Body of pancreas (tissue), 4 donors: Measurements from ENCODE around the gene PCSK2. TPM values are rescaled to one million over a fixed set of nuclear protein-coding genes. Genes with fewer than 3 reads are reported as not detected.

Experiments used
- ATAC-seq: fragments of 150-250 bp; one replicate; pipeline ENCODE4 v1.9.1; 2016
- DNase-seq, 4 donors: peaks; one replicate each; pipeline ENCODE4 v3.0.0-alpha.2; 2019
- H3K27ac ChIP-seq, 4 donors: fragments of 200-600 bp; sonication (generic); 1 replicate in 3 of 4; 2 replicates in 1 of 4; pipeline versions ENCODE4 v1.5.1 to v1.6.1; 2016 to 2019; ENCODE audit warnings: mild to moderate bottlenecking in 1 of 4, mixed read lengths in 1 of 4, moderate library complexity in 1 of 4
- H3K27me3 ChIP-seq, 2 donors: fragments of 200-600 bp; sonication (generic); one replicate each; pipeline ENCODE4 v1.6.0; 2016; ENCODE audit warnings: mild to moderate bottlenecking in 1 of 2
- H3K36me3 ChIP-seq, 2 donors: fragments of 200-600 bp; sonication (generic); replicated peaks in 1 of 2; 2 replicates each; pipeline ENCODE4 v1.5.1; 2016; ENCODE audit warnings: low read depth in 2 of 2; ENCODE audit not compliant: insufficient read depth in 1 of 2
- H3K4me1 ChIP-seq: fragments of 200-600 bp; sonication (generic); one replicate; pipeline ENCODE4 v1.6.0; 2016
- H3K4me3 ChIP-seq, 2 donors: fragments of 200-600 bp; sonication (generic); 1 replicate in 1 of 2; 2 replicates in 1 of 2; pipeline ENCODE4 v1.5.1; 2016 to 2019
- H3K9me3 ChIP-seq, 3 donors: fragments of 200-600 bp; sonication (generic); 1 replicate in 2 of 3; 2 replicates in 1 of 3; pipeline ENCODE4 v1.5.1; 2016
- CTCF ChIP-seq, 7 experiments: fragments of 450-650 bp in 4 of 7; fragments of 200-600 bp in 3 of 7; sonication (generic) in 3 of 7; IDR thresholded peaks; one replicate each; pipeline ENCODE4 v1.5.1; 2016 to 2019; ENCODE audit warnings: antibody characterized with exemption in 7 of 7
- POLR2A ChIP-seq, 3 donors: fragments of 450-650 bp; IDR thresholded peaks; one replicate each; pipeline ENCODE4 v1.6.1; 2016; ENCODE audit warnings: antibody characterized with exemption in 3 of 3, mild to moderate bottlenecking in 2 of 3
- WGBS, 2 donors: methylation state at CpG; one replicate each; pipeline ENCODE4 v1.1.5; 2017; 5-methylcytosine and 5-hydroxymethylcytosine counted together
- intact Hi-C: fragments of 100-400 bp; cut with DNase I; formaldehyde crosslinking; loops from one replicate; pipeline ENCODE4 v1.15.1; 2023
- total RNA-seq, 2 donors: library from RNA; depleted of rRNA; stranded (reverse); fragments of >200 nt; gene quantifications; one replicate each; pipeline ENCODE4 v1.1.0, GENCODE V29; 2016

Gene PCSK2
- total RNA-seq, 2 donors from 2014 or later, result 3.3 to 7.0 TPM

- no peaks in the 10 kb centered on the region for H3K36me3 ChIP-seq
- H3K4me3 ChIP-seq, result no peak overlapping the region
- H3K4me1 ChIP-seq, result no peaks in the 10 kb centered on the region
- H3K27me3 ChIP-seq, result no peaks in the 10 kb centered on the region
- DNase-seq (no peak), ATAC-seq (no peak)
- intact Hi-C loops, result no loop called here
- no peak overlapping the region for H3K27ac ChIP-seq
- TF ChIP-seq CTCF (IDR thresholded peaks at IDR 0.05) (no peak), POLR2A (IDR thresholded peaks at IDR 0.05) (no peak)
- no peaks in the 10 kb centered on the region for H3K9me3 ChIP-seq
- 95 to 100% methylated on average over 2 of the region's 2 CpGs for WGBS, 2 donors
Observed at GRCh38 chr20:17513939-17514338, 287.1 kb downstream of the PCSK2 start.

GRCh38 chr20:17515053-17515452, 288.2 kb downstream of the PCSK2 start:
- H3K27ac ChIP-seq, result no peak overlapping the region
- no peaks in the 10 kb centered on the region for H3K27me3 ChIP-seq
- TF ChIP-seq CTCF (IDR thresholded peaks at IDR 0.05), result no peak
- TF ChIP-seq POLR2A (IDR thresholded peaks at IDR 0.05), result no peak
- H3K9me3 ChIP-seq, result no peaks in the 10 kb centered on the region
- no peaks in the 10 kb centered on the region for H3K4me1 ChIP-seq
- WGBS, 2 donors, result 38 to 39% methylated on average over 3 of the region's 3 CpGs
- no peak overlapping the region for H3K4me3 ChIP-seq
- DNase-seq (no peak), ATAC-seq (no peak)
- intact Hi-C loops, result no loop called here
- H3K36me3 ChIP-seq, result no peaks in the 10 kb centered on the region

- DNase-seq (peak in 1 of 4 donors; percentile 8), ATAC-seq (no peak)
- intact Hi-C loops, result no loop called here
- Histone ChIP-seq H3K27me3 (no peaks in the 10 kb centered on the region), H3K4me3 (no peak overlapping the region), H3K27ac (no peak overlapping the region), H3K36me3 (no peaks in the 10 kb centered on the region), H3K9me3 (no peaks in the 10 kb centered on the region), H3K4me1 (no peaks in the 10 kb centered on the region)
- no peak for TF ChIP-seq CTCF (IDR thresholded peaks at IDR 0.05)
- TF ChIP-seq POLR2A (IDR thresholded peaks at IDR 0.05), result no peak
- 77 to 86% methylated on average over 12 to 14 of the region's 14 CpGs for WGBS, 2 donors
Observed at GRCh38 chr20:17518339-17519052, 291.7 kb downstream of the PCSK2 start.

GRCh38 chr20:17519606-17520285, 292.9 kb downstream of the PCSK2 start:
- Histone ChIP-seq H3K9me3 (no peaks in the 10 kb centered on the region), H3K4me1 (no peaks in the 10 kb centered on the region), H3K27me3 (no peaks in the 10 kb centered on the region), H3K36me3 (no peaks in the 10 kb centered on the region), H3K4me3 (no peak overlapping the region), H3K27ac (no peak overlapping the region)
- no peak for DNase-seq
- intact Hi-C loops, result no loop called here
- 79 to 87% methylated on average over 7 of the region's 7 CpGs for WGBS, 2 donors
- TF ChIP-seq POLR2A (IDR thresholded peaks at IDR 0.05) (no peak), CTCF (IDR thresholded peaks at IDR 0.05) (no peak)
- no peak for ATAC-seq
